Stimulated activated CD4-positive, alpha-beta T cell treated with anti-CD3 and anti-CD28 coated beads, Interleukin-15, amount 100 ng/mL, for 1 hour (primary cell): ENCODE results near the gene SUCO.
"Not testable (repeated sequence)": the region's sequence is repeated elsewhere in the genome, so short reads cannot be mapped to it uniquely, and the experiment has no call there.

Source experiments
- DNase-seq, 2 donors: peaks; one replicate each; pipeline ENCODE4 v3.0.0-alpha.2; 2020; ENCODE audit warnings: low read depth in 1 of 2, low spot score in 1 of 2

Gene SUCO, protein sequence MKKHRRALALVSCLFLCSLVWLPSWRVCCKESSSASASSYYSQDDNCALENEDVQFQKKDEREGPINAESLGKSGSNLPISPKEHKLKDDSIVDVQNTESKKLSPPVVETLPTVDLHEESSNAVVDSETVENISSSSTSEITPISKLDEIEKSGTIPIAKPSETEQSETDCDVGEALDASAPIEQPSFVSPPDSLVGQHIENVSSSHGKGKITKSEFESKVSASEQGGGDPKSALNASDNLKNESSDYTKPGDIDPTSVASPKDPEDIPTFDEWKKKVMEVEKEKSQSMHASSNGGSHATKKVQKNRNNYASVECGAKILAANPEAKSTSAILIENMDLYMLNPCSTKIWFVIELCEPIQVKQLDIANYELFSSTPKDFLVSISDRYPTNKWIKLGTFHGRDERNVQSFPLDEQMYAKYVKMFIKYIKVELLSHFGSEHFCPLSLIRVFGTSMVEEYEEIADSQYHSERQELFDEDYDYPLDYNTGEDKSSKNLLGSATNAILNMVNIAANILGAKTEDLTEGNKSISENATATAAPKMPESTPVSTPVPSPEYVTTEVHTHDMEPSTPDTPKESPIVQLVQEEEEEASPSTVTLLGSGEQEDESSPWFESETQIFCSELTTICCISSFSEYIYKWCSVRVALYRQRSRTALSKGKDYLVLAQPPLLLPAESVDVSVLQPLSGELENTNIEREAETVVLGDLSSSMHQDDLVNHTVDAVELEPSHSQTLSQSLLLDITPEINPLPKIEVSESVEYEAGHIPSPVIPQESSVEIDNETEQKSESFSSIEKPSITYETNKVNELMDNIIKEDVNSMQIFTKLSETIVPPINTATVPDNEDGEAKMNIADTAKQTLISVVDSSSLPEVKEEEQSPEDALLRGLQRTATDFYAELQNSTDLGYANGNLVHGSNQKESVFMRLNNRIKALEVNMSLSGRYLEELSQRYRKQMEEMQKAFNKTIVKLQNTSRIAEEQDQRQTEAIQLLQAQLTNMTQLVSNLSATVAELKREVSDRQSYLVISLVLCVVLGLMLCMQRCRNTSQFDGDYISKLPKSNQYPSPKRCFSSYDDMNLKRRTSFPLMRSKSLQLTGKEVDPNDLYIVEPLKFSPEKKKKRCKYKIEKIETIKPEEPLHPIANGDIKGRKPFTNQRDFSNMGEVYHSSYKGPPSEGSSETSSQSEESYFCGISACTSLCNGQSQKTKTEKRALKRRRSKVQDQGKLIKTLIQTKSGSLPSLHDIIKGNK (N-terminal part only)

DNA sequence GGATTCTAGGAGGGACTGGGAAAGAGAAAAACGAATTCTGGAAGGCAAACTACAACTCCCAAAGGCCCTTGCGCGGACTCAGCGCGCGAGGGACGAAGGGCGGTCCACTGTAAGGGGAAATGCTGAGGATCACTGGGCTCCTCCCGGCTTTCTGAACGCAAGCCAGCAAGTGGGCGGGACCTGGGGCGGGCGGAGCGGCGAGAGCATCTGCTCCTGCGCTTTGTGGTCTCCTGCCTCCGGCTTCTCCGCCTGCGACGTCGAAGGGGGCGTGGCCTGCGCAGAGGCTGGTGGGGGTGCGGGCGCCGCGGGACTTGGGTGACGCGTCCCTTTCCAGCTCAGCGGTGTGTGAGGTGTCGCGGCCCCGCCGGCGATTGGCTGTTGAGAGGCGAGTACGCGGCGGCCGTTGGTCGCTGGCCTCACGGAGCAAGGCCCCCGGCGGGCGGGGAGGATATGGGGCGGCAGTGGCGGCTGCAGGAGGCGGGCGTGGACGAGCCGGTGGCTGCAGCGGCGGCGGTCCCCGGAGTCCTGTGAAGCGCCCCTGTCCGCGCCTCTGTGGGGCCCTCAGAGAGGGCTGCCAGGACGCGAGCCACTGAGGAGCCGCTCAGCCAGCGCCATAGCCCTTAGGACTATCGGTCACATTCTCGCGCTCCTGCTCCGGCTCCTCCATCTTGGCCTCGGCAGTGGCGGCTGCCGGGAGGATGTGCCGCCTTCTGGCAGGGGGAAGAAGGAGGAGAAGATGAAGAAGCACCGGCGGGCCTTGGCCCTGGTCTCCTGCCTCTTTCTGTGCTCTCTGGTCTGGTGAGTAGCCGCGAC lies at the start of gene SUCO:
SUCO (plus strand) TSS at position 451 of the 813 bp plus-strand sequence; CDS start at position 737, 286 bp downstream.
- peak; percentile 99 for DNase-seq

DNA sequence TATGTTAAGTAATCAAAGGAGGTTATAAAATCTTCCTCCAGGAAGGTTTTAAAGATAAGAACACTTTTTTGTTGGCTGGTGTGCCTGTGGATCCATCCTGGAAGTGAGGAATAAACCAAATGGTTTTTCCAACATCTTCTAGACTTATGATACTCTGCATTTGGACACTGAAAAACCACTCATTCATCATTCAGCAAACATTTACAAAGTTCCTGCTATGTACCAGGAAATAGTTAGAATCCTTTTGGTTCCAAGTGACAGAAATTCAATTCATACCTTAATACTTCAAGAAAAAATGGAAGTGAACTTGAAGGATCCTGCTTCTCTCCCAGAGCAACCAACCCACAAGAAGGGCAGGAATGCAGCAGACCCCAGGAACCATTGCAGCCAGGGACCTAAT lies 49.5 kb upstream of the SUCO start:
- no peak for DNase-seq

DNA sequence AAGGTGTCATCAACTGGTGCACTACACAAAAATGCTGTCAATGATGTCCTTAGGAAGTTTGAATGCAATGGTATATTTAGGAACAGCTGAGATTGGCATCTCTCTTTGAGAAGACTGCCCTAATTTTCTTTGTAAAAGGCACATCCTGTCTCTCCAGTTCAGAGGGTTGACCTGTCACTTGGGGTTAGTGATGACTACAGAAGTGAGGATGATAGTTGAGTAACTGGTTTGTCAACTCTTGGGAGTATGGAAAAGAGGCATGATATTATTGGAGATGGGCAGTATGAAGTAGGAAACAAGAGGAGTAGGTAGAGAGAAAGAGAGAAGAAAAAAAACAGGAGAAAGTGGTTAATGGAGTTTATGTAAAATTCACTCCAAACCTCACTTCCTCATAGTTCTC lies 48.7 kb upstream of the SUCO start:
- DNase-seq = no peak

DNA sequence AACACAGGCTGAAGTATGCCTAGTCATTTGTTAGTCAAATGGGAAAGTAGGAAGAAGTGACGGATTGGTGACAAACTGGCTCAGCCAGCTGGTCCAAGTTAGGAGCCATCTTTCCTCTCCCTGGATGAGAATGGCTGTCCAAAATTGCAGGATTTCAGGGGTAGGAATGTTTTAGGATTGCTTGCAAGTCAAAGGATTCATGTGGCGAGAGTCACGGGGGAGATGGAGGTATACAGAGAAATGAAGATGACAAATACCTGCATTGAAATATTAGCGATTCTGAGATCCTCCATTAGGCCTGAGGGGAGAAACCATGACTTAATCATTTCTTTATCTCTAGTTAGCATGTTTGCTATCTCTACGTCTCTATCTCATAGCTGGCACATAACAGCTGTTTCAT lies 47.3 kb upstream of the SUCO start:
- no peak for DNase-seq

DNA sequence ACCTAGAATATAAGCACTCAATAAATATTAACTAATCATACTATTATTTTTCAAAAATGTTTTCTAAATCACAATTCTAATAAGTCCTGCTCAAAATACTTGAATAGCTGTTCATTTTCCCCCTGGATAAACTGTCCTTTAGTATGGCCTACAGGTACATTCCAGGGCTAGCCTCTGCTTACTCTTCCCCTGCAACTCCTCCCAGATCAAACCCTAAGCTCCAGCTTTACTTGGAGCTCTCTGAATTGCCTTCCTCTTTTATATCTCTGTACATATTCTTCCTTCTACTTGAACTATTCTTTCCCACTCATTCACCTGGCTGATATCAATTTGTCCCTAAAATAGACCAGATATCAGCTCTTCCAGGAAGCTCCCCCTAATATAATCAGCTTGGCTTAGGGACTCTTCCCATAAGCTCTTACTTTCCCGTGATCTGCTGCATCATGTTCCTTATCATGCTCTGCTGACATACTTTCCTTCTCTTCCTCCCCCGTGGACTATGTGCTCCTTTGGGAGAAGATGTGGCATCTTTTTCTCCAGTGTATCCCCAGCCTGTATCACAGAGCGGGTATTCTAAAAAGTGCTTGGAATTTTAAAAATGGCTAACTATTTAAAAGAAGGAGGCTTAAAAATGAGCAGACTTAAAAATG lies 46.0 kb upstream of the SUCO start:
- no peak for DNase-seq

DNA sequence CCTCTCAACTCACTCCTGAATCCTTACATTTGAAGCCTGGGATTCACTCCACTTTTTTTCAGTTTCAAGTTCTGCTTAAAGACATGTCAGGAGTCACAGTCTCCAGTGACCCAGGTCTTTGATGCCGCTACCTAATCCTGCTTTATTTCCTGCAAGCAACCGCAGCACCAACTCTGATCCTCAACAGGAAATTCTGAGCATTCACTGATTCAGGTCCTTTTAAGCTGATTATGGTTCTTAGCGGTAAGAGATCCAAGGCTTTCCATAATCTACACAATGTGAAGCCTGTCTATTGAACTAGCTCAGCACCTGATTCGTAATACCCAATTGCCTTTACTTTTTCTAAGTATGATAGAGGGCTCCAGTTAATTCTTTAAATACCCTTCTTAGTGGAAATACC lies 45.4 kb upstream of the SUCO start:
- no peak for DNase-seq

DNA sequence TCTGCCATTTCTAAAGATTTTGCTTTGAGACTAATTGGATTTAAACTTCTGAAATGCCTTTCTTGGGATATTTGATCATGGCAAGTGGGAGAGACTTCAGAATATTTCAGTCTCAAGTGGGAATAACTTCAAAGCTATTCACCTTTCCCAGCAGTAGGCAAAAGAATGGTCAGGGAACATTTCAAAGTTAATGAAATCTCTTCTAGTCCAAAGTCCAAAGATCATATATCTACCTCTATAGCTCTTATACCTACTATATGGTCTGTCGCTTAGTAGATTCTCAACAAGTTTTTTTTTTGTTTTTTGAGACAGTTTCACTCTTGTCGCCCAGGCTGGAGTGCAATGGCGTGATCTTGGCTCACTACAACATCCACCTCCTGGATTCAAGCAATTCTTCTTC lies 44.6 kb upstream of the SUCO start:
- no peak for DNase-seq

DNA sequence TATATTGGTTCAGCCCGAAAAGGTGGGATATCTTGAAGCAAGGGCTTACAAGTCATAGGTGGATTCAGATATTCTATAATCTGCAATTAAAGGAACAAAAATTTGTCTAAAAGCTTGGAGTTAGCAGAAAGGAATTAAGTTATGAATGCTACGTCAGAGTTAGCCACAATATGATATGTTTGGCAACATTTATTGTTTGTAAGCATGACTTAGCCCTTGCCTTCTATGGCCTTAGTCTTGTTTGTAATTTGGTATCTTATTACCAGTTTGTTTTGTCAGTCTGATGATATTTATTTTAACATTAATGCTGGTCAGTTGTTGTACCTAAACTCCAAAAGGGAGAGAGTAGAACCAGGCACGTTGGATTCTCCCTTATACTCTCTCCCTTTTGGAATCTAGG lies 43.1 kb upstream of the SUCO start:
- DNase-seq = no peak

DNA sequence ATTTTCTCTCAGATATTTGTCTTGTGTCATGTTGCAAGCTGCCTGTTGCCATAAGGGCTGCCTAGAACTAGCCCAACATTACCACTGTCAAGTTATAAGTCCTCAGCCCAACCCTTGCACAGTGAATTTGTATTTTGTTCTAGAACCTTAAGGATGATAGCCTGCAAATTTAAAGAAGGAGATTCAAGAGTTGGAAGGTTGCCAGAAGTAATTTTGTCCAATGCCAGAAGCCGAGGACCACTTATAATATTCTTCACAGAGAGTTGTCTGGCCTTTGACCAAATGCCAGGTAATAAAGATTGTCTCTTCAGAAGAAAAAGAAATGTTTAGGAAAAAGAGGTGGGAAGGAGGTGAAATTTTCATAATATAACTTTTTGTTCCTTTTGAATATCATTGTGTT lies 40.5 kb upstream of the SUCO start:
- no peak for DNase-seq

DNA sequence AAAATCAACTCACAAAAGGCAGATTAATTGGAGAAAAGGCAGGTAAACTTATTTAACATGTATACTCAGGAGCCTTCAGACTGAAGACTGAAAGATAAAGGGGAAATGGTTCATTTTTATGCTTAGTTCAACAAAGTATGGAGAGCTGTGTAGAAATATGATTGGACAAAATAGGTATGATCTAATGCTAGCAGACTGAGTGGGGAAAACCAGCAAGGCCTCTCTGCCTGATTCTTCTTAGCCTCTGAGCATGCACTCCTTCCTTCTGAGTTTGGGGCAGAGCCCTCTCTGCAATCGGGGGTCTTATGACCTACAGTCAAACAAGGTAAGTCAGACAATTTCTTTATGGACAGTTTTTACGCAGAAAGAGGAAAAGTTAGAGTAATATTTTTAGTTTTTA lies 38.8 kb upstream of the SUCO start:
- no peak for DNase-seq

DNA sequence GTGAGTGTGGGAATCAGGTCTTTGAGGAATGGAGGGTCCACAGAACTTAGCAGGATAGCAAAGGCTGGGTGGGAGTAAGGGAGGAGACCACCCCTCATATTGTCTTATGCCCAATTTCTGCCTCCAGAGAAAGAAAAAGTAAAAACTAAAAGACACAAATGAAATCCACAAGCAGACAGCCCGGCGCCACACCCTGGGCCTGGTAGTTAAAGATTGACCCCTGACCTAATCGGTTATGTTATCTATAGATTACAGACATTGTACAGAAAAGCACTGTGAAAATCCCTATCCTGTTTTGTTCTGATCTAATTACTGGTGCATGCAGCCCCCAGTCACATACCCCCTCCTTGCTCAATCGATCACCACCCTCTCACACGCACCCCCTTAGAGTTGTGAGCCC lies 36.8 kb upstream of the SUCO start:
- DNase-seq = not testable (repeated sequence)

DNA sequence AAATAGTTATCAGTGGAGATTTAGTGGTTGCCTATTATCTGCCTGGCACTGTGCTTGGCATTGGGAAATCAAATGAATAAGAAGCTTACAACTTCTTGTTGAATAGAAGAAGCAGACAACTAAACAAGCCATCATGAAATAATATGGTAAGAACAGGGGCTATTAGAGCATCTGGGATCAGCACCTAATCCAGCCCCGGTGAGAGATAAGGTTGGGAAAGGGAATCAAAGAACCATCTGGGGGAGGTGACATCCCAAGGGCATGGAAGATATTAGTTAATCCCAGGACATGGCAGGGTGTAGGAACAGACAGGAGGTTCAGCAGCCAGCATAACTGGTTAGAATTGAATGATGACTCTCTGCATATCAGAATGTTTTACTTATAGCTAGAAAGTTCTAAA lies 36.3 kb upstream of the SUCO start:
- DNase-seq = no peak

DNA sequence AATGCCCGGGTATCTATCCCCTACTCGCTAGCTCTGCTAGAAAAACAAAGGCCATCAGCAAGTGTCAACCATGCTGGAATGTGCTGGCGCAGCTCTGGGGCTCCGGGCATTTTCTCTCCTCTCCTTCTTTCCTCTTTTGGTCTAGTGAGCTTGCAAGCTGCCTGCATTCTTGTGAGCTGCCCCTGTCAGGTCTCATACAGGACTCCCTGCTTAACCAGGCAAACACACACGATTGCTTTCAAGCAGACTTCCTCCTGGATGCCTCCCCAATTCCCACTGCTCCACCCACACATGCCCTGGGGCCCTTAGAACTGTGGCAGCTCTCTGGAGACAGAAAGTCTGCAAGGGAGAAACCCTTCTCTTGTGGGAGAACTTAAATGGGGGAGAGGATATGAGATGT lies 35.7 kb upstream of the SUCO start:
- DNase-seq = no peak

DNA sequence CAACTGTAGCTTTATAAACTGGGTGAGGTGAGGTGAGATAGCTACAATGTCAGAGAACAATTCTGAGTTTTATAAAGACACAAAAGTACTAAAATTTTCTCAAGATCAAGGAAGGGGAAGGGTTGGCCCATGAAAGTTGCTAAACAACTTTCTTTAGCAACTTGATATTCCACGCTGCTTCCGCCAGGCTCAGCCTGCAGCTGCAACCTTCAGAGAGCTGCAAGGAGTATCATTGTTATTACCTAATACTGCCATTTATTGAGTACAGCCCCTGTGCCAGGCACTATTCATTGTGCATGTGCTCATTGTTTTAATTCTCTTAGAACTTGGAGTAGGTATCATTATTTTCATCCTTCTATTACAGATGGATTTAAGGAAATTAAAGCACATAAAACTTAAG lies 34.1 kb upstream of the SUCO start:
- DNase-seq = no peak

DNA sequence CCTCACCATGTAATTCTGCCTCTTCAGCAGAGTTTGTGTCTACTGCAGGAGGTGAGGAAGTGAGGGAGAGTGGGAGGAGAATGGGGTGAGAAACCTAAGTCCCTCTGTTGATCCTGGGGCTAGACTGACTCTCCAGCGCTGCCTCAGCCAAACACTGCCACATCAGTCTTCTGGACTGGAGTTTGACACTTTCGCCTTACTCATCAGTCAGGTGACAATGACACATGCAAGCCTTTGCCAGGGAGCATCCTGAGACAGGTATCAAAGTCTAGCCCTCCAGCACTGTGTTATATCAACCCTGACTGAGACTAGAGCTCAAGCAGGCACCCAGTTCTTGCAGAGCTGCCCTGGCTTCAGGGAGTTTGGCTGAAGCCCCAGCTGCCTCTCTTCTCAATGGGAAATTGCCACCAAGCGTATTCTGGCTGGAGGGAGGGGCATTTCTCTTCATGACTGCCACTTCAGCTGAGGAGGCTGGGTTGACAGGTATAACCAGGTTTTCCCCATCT lies 33.3 kb upstream of the SUCO start:
- DNase-seq = no peak

DNA sequence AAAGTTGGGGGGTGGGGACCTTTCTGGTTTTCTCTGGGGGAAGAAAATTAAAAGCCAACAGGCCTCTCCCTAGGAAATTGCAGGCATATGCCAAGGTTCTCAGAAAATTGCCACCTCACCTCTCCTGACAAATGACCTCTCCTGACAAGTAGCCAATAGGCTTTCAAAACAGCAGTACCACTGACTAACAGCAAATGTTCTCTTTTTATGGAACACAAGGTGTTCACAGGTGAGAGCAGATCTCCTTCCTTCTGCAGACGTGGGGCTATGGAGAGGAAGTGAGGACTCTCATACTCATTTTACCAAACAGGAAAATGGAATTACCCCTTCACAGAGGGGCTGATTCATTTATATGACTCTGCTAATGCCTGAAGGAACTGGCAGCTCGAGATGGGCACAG lies 32.7 kb upstream of the SUCO start:
- DNase-seq = no peak

DNA sequence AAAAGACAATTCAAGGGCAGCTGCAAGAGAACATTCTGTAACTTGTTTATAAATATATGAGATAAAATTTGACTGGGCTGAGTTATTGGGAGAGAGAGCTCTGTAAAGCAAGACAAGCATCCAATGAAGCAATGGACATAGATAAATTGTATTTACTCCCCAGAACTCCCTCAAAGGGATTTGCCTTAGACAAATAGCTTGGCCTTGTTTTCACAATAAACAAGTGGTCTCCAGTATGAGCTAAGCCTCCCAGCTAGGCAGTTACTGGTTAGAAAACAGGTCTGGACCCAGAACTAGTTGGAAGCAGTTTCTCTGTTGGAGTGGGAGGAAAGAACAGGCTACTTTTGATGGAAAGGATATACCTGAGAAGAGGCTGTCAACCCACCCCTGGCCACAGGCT lies 25.2 kb upstream of the SUCO start:
- DNase-seq = no peak

DNA sequence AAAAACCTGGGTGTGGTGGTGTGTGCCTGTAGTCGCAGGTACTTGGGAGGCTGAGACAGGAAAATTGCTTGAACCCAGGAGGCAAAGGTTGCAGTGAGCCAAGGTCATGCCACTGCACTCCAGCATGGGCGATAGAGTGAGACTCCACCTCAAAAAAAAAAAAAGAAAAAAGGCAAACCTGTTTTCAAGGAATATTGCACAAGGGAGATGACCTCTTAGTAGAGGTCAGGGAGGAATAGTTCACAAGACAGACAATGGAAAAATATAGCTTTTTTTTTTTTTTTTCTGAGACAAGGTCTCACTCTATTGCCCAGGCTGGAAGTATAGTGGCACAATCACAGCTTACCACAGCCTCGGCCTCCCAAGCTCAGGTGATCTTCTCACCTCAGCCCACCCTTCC lies 22.5 kb upstream of the SUCO start:
- DNase-seq = no peak

DNA sequence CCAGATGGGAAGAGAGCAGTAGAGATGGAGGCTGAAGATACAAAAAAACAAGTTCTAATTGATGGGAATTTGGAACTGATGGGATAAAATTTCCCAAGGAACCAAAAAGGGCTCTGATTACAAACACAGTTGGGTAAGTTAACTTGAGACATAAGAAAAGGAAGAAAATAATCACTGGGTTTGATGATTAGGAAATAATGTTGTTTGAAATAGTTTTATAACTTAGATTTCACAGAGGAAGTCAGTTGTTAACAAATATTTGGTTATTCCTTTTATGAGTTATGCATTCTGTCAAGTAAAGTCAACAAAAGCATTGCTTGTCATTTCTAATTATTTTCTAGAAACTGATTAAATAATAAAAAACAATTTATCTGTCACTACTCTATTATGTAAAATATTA lies 20.4 kb upstream of the SUCO start:
- no peak for DNase-seq

DNA sequence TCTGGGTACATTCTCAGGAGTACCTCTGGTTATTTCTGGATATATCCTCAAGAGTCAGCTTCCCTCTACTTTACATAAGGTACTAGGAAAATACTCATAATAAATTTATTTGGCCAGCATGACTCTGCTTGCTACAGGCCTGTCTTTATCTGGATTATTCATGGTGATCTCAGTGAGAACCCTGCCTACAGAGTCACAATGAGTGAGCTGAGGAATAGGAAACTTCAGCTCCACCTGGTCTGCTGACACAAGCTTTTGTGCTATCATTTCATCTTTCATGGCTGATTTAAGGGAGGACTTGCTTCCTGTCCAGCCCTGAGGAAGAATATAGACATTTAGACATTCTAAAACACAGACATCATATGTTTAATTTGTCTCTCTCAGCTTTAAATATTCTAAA lies 19.5 kb upstream of the SUCO start:
- DNase-seq = no peak
